ENCODE measurements around the gene ZNF609.
A peak's percentile ranks its signal among the peaks of the same experiment; 100 is the strongest.

Gene ZNF609, protein sequence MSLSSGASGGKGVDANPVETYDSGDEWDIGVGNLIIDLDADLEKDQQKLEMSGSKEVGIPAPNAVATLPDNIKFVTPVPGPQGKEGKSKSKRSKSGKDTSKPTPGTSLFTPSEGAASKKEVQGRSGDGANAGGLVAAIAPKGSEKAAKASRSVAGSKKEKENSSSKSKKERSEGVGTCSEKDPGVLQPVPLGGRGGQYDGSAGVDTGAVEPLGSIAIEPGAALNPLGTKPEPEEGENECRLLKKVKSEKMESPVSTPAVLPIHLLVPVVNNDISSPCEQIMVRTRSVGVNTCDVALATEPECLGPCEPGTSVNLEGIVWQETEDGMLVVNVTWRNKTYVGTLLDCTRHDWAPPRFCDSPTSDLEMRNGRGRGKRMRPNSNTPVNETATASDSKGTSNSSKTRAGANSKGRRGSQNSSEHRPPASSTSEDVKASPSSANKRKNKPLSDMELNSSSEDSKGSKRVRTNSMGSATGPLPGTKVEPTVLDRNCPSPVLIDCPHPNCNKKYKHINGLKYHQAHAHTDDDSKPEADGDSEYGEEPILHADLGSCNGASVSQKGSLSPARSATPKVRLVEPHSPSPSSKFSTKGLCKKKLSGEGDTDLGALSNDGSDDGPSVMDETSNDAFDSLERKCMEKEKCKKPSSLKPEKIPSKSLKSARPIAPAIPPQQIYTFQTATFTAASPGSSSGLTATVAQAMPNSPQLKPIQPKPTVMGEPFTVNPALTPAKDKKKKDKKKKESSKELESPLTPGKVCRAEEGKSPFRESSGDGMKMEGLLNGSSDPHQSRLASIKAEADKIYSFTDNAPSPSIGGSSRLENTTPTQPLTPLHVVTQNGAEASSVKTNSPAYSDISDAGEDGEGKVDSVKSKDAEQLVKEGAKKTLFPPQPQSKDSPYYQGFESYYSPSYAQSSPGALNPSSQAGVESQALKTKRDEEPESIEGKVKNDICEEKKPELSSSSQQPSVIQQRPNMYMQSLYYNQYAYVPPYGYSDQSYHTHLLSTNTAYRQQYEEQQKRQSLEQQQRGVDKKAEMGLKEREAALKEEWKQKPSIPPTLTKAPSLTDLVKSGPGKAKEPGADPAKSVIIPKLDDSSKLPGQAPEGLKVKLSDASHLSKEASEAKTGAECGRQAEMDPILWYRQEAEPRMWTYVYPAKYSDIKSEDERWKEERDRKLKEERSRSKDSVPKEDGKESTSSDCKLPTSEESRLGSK (N-terminal part only)

DNA sequence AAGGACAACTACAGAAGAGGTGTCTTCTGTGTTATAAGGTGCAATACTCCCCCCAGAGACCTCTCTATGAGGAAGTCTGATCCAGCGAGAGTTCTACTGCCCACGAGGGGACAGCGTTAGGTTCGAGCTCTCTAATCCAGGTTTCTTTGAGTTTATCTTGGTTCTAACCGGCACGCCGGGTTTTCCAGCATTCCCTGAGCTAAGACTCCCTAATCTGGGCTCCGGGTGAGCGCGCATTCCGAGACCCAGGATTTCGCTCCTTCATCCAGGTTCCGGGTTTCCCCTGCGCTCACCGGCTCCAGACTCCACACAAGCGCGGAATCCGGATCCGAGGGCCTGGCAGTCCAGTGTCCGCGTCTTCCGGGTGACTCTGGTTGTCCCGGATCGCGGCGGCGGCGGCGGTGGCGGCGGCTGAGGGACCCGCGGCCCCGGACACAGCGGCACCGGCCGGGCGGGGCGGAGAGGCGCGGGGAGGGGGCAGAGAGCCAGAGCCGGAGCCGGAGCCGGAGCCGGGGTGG lies at the start of gene ZNF609:
ZNF609 (plus strand) TSS at position 373 of the 518 bp plus-strand sequence. CDS start 38,842 bp downstream, outside the sequence.
- DNase-seq (ENCODE audit: low spot score) = peak; percentile 95

DNA sequence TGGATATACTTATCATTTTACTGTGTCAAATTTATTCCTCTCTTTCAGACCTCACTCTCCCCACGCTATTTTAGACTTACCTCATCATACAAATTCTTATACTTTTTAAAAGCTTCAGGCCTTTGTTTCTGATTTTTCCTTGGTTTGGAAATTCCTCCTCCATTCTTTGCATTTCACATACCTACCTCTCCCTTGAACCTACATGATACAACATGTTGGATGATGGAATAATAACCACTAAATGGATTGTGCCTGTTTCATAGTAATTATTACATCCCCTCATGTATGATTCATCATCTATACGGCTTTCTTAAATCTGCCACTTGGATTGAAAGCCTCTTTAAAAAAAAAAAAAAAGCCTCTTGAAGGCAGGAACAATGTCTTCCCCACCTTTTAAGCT lies 48.2 kb upstream of the ZNF609 start:
- DNase-seq (ENCODE audit: low spot score) = no peak

DNA sequence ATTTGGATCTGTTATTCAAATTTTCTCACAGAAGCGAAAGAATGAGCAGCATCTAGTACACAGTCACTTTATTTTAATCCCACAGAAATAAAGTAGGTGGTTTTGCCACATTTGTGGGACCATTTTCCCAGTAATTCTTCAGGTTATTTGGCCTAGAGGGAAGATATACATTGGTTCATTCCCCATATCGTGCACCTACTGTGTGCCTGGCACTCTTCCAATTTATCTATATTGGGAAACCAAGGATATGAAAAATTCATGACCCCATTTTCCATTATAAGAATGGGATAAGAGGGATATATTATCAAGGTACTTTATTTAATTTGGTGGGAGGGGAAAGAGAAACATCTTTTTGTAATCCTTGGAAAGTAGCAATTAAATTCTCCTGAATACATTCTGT lies 37.7 kb upstream of the ZNF609 start:
- no peak for DNase-seq (ENCODE audit: low spot score)

DNA sequence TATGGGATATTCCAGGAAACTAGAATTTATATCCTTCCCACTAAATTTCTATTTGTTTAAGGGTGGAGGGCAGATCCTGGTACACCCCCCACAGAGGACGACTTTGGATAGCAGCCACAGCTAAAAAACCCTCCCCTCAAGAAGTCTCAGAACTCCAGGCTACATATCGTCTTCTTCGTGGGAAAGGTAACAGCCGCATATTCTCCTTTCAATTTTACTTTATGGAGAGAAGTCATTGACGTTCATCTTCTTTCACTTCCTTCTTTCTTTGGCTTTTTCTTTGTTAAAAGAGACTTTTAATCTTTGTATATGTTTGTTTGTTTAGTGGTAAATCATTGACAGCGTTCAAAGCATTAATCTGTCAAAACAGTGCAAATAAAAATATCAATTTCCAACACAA lies 36.4 kb upstream of the ZNF609 start:
- no peak for DNase-seq (ENCODE audit: low spot score)

DNA sequence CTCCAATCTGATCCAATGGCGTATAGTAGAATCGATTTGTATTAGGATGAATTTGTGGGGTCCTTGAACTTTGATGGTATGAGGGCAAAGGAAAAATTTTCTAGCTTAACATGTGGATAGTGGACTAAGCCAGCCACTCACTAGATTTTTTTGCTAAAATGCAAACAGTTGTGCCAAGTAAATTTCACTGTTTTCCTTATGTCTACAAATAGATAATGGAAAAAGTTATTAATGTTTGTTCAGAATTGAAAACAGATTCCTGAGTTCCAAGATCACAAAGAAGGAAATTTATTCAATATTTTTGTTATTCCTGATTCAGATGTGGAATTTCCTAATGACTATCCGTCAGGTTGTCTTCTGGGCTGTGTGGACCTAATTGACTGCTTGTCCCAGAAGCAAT lies 35.2 kb upstream of the ZNF609 start:
- no peak for DNase-seq (ENCODE audit: low spot score)

DNA sequence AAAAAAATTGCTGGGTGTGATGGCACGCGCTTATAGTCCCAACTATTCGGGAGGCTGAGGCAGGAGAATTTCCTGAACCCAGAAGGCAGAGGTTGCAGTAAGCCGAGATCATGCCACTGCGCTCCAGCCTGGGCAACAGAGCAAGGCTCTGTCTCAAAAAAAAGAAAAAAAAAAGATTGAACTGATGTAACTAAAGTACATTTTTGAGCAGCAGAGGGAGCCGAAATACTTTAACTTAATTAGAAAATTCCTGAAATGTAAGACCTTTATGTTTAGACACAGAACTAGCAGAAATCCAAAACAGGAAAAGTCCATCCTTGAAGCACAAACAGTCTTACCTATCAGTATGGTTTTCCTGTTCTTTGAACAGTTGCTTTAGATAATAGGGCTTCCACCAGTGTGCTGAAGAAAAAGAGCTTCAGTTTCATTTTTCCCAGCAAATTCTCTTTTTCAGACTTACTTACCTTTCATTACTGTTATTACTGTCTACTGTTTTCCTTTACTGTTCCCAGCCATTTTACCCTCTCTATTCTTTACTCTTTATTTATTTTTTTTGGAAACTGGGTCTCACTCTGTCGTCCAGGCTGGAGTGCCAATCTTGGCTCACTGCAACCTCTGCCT lies 33.4 kb upstream of the ZNF609 start:
- peak; percentile 15 for DNase-seq (ENCODE audit: low spot score)

DNA sequence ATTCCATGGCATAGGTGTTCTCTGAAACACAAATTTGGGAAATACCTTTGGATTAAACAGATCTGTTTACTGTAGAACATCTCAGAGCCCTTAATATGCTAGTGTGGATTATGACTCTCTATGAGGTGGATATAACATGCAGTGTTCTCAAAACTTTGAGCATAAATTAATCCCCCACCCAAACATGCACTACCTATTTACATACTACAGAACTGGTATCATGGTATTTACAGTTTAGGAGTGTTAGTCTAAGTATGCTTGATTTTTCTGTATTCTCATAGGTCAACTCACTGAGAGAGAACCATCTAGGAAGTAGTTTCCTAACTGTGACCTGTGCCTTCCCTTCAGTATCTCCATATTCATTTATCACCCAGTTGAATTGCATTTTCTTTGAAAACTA lies 30.9 kb upstream of the ZNF609 start:
- DNase-seq (ENCODE audit: low spot score) = no peak

DNA sequence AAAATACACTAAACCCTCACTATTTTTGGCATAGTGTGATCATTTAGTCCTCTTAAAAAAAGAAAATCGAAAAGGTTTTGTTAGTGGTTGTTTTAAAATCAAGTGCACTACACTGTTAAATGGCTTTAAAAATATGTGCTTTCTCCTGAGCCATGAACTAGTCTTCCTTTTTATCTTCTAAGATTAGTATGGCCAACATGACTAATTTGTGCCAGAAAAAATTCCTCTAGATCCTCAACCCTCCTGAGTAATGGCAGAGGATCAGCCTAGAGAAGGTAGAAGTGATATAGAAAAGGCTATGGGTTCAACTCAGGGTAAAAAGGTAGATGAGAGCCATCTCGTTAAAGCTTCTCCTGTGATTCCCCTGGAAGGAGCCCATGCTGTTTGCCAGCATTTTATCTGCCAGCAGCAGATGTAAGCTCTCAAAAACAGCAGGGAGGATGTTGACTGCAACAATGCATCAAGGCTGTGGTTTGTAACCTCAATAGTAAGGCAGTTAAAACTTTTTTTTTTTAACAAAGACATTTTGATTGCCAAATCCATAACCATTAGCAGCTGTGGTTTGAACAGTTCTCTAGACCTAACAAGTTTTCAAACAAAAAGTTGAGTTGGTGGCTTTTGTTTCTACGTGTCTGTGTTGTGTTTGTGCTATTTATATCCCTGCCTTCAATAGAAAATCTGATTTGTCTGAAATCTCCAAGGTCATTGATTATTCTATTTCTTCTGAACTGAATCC lies 30.2 kb upstream of the ZNF609 start:
- DNase-seq (ENCODE audit: low spot score) = no peak

DNA sequence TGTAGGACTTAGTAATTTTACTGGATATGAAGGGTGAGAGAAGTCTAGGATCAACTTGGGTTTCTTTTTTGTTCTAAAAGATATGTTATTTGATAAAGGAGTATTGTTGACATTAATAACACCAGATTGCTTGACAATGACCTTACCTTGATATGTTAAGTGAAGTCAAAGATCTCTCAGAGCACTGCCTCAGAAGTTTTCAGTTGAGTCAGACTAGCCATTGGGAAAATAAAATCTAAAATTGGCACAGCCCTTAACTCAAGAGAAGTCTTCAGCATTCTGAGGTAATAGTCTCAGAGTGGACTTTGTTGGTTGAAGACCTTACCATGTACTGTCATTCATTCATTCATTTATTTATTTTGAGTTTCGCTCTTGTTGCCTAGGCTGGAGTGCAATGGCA lies 22.4 kb upstream of the ZNF609 start:
- DNase-seq (ENCODE audit: low spot score) = no peak

DNA sequence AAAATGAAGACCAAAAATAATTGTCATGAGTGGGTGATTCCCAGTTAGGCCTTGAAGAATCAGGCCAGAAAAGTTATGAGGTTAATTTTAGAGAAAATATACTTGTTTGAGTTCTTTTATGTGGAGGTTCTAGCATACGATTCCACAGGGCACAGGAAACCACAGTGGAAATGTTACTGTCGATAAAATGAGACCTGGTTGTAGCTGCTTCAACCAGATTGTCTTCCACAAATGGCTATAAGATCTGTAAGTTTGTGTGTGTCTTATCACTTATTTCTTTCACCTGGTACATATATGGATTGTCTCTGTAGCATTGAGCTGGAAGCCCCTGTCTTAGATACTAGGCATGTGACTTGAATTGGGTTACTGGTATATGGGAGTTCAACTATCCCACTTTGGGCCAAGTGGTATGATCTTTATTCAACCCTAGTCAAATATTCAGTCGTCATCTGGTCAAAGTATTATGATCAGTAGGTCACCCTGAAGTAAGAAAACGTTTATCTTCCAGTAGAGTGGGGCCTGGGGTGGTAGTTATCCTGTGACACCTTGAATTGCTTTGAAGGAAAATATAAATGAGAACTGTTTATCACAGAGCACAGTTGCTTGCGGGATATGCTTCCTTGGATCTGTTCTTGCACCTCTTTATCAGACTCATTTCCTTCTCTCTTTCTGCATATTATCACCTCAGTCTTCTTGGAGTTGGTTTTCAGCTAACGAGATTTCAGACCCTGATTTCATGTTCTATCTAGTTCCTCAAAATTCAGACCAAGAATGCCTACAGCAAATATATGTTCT lies 21.5 kb upstream of the ZNF609 start:
- DNase-seq (ENCODE audit: low spot score) = no peak

DNA sequence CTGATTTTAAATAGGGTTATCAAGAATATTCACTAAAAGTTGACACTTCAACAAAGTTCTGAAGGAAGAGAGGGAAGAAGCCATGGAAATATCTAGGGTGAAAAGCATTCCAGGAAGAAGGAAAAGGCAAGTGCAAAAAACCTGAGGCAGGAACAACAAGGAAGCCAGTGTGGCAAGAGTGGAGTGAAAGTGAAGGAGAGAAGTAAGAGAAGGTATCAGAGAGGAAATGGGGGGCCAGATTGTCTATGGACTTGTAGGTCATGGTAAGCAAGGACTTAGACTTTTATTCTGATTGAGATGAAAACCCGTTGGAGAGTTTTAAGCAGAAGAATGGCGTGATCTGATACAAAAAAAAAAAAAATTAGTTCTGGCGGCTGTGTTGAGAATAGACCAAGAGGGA lies 18.5 kb upstream of the ZNF609 start:
- DNase-seq (ENCODE audit: low spot score) = no peak

DNA sequence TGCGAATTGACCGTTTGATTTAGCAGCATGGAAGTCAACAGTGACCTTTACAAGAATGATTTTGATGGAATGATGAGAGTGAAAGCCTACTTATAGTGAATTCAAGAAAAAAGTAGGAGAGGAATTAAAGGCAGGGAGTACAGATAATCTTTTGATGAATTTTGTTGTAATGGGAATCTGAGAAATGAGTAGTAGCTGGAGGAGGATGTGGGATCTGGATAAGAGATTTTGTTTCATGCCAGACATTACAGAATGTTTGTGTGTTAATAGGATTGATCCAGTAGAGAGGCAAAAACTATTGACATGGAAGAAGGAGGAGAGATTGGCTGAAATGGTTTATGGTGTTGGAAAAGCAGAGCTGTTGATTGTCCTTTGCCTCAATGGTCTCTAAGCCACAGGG lies 17.4 kb upstream of the ZNF609 start:
- DNase-seq (ENCODE audit: low spot score) = no peak

DNA sequence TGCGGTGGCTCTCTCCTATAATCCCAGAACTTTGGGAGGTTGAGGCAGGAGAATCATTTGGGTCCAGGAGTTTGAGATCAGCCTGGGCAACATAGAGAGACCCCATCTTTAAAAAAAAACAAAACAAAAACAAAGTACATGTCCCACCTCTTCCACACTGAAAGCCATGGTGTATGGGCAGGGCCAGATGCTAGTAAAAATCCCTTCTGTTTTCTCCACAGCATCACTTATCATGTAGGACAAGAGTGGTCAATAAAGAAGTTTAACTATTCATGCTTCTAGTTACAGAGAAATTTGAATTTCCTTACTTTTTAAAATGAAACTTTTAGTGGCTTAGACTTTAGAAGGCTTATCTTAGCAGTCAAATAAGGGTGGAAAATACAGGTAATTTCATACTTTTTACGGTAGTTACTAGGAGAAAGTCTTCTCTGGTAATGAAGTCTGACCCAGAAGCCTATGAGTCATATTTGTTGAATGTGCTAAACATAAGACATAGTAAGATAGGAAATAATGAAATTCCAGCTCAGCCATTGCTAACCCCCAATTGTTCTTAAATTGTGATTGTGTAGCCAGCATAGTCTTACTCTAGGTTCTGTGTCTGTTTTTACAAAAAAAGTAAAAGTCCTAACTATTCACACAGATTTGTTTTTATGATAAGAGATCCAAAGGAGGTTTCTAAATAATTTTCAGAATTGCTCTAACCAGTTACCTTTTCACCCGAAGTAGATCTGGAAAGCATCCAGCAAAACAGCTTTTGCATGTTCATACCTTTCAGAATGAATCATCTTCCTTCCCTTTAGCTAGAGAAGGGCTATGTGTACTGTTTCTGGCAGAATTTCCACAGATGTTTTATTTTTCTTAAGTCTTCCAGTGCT lies 16.4 kb upstream of the ZNF609 start:
- peak; percentile 70 for DNase-seq (ENCODE audit: low spot score)

DNA sequence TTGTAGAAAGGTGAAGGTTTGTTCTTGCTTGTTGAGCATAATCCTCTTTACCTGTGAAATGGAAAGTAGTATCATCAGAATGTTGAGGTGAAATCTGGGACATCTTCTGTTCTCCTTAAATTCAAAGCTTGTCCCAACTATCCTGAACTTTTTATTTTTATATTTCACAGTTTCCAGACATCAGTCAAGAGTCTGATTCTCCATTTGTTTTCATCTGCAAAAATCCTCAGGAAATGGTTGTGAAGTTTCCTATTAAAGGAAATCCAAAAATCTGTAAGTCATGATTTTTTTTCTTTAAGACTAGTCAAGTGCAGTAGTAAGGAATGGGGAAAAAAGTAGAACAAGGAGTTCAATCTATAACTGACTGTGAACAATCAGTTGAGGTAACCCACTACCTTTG lies 15.5 kb upstream of the ZNF609 start:
- DNase-seq (ENCODE audit: low spot score) = no peak

DNA sequence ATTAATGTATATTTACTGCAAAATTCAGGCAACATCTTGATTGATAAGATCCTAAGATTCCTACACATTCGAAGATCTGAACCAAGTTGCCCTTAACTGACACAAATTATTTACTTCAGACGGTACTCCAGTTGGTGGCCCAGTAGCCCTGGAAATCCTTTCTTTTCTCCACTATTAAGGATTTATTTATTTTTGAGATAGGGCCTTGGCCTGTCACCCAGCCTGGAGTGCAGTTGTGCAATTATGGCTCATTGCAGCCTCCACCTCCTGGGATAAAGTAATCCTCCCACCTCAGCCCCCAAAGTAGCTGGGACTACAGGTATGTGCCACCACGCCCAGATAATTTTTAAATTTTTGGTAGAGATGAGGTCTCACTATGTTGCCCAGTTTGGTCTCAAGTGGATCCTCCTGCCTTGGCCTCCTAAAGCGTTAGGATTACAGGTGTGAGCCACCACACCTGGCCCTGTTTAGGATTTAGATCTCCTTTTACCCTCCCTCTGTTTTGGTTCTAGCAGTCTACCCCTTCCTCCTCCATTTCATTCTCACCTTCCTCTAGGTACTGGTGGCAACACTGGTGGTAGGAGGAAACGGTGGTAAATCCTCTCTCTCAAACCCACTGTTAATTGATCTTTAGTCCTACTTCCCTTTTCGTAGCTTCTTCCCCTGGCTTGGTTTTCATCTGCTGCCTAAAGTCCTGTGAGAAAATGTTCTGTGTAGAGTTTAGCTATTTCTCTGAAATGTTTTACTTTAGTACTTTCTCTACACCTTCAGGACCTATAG lies 12.7 kb upstream of the ZNF609 start:
- DNase-seq (ENCODE audit: low spot score) = no peak

DNA sequence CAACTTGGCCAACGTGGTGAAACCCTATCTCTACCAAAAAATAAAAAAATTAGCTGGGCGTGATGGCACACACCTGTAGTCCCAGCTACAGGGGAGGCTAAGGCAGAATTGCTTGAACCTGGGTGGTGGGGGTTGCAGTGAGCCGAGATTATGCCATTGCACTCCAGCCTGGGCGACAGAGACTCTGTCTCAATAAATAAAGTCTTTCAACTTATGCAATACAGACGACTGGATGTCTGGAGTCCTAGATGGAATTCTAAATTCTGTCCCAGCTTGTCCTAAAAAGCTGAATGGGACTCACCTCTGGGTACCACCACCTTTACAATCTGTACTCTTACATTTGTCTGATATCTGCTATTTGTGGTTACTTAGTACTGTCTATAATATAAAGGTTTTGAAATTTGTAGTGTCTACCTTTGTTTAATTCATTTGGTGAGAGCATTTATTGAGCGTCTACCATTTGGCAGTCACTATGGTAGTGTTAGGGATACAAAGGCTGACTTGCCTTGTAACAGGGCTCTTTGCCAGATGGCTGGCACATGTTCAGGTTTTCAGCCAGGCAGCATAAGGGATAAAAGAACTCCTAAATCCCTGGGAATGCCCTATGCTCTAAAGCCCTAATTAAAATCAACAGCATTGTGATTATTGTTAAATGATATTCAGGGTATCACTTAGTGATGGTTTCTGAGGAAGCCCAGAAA lies 7.2 kb upstream of the ZNF609 start:
- no peak for DNase-seq (ENCODE audit: low spot score)

DNA sequence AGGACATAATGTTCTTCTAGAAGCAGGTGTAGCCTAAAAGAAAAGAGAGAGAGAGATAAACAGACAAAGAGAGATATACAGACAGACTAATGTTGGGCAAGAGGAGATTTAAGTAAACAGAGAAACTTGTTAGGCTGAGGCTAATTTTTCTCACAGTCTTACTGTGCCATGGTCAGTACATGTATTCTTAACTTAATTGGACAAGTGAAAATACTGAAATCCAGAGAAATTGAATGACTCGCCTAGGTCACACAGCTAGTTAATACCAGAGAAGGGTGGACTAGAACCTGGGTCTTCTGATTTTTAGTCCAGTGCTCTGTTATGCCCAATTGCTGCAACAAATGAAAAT lies 6.7 kb upstream of the ZNF609 start:
- DNase-seq (ENCODE audit: low spot score) = no peak

DNA sequence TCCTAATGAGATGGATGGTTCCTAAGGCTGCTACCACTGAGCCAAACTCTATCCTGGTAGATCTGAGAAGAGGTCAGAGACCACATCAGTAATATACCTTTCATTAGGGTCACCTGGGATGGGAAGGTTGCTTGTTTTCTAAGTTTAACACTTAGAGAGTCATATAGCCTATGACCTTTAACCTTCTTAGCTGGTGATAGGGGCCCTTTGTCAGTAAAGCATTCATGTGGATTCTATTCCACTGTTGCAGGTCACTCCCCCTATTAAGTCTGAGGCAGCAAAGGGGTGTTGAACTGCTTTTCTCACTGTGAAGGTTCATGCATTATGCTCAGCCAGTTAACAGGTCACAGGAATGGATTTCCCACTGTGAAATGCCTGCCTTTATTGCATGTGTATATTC lies 6.1 kb upstream of the ZNF609 start:
- DNase-seq (ENCODE audit: low spot score) = no peak

Measured in LoVo (cell line).